ENCODE data around the gene ITGB4. TPM values are rescaled to one million over a fixed set of nuclear protein-coding genes. Genes with fewer than 3 reads are reported as not detected.

The ITGB4 gene
- 0.17 and 1.4 TPM in 2 replicates for total RNA-seq

GRCh38 chr17:75720656-75721462 lies at the start of gene ITGB4:
TSS of gene ITGB4 (plus strand) at chr17:75721459. CDS start at chr17:75724704, 3,245 bp downstream.

GRCh38 chr17:75764711-75765421 lies 43.6 kb downstream of the ITGB4 start, which contains the start of gene GALK1:
TSS of gene GALK1 (minus strand) at chr17:75765192. CDS start at chr17:75765136, 56 bp downstream.

GRCh38 chr17:75784473-75785015 lies 63.3 kb downstream of the ITGB4 start, which contains the start of gene UNK:
TSS of gene UNK (plus strand) at chr17:75784806. CDS start at chr17:75784881, 75 bp downstream.

Other genes starting within 250 kb of the ITGB4 start
- gene CASKIN2, start 205.9 kb upstream of the ITGB4 start, total RNA-seq = 7.7 and 7.8 TPM in 2 replicates
- 21.1 and 28.2 TPM in 2 replicates for gene TSEN54, start 204.9 kb upstream of the ITGB4 start, total RNA-seq
- gene LLGL2, start 195.8 kb upstream of the ITGB4 start, total RNA-seq = 0.09 and 1.5 TPM in 2 replicates
- gene MYO15B, start 133.7 kb upstream of the ITGB4 start, total RNA-seq = 3.2 and 4.8 TPM in 2 replicates
- gene SMIM5, start 88.0 kb upstream of the ITGB4 start, total RNA-seq = not detected in 2 replicates
- 7.5 and 9.6 TPM in 2 replicates for gene RECQL5, start 54.3 kb upstream of the ITGB4 start, total RNA-seq
- 35.0 and 62.0 TPM in 2 replicates for gene SAP30BP, start 54.1 kb upstream of the ITGB4 start, total RNA-seq
- gene GALK1, start 43.7 kb downstream of the ITGB4 start, total RNA-seq = 46.3 and 48.2 TPM in 2 replicates
- 10.3 and 17.0 TPM in 2 replicates for gene UNK, start 63.3 kb downstream of the ITGB4 start, total RNA-seq
- gene UNC13D, start 122.9 kb downstream of the ITGB4 start, total RNA-seq = 0.70 and 1.6 TPM in 2 replicates
- gene WBP2, start 133.9 kb downstream of the ITGB4 start, total RNA-seq = 51.3 and 60.2 TPM in 2 replicates
- 25.0 and 34.0 TPM in 2 replicates for gene TRIM47, start 157.1 kb downstream of the ITGB4 start, total RNA-seq
- 21.9 and 37.7 TPM in 2 replicates for gene TRIM65, start 175.5 kb downstream of the ITGB4 start, total RNA-seq
- gene MRPL38, start 183.4 kb downstream of the ITGB4 start, total RNA-seq = 16.5 and 20.1 TPM in 2 replicates
- 4.9 and 6.8 TPM in 2 replicates for gene FBF1, start 219.6 kb downstream of the ITGB4 start, total RNA-seq

Data from pericardium fibroblast (primary cell).